ENCODE measurements around the gene IGFBPL1. TPM values are rescaled to one million over a fixed set of nuclear protein-coding genes. Genes with fewer than 3 reads are reported as not detected.
"Not testable (repeated sequence)": the region's sequence is repeated elsewhere in the genome, so short reads cannot be mapped to it uniquely, and the experiment has no call there.

IGFBPL1 gene
- total RNA-seq, 1 experiment from 2014 or later, result 0.58 TPM

GRCh38 chr9:38380230-38380871 lies 43.9 kb downstream of the IGFBPL1 start:
- no peak for DNase-seq (ENCODE audit: low spot score)

DNA sequence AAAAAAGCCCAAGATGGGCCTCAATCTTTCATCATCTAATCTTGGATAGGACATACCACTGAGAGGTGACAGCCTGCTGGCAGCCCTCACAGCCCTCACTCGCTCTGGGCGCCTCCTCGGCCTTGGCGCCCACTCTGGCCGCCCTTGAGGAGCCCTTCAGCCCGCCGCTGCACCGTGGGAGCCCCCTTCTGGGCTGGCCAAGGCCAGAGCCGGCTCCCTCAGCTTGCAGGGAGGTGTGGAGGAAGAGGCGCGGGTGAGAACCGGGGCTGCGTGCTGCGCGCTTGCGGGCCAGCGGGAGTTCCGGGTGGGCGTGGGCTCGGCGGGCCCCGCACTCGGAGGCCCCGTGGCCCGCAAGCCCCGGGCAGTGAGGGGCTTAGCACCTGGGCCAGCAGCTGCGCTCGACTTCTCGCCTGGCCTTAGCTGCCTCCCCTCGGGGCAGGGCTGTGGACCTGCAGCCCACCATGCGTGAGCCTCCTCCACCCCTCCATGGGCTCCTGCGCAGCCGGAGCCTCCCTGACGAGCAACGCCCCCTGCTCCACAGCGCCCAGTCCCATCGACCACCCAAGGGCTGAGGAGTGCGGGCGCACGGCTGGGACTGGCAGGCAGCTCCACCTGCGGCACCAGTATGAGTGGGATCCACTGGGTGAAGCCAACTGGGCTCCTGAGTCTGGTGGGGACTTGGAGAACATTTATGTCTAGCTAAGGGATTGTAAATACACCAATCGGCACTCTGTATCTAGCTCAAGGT lies 46.7 kb downstream of the IGFBPL1 start:
- DNase-seq (ENCODE audit: low spot score), result not testable (repeated sequence)

- no peak for DNase-seq (ENCODE audit: low spot score)
These were observed 48.1 kb downstream of the IGFBPL1 start for GRCh38 chr9:38376021-38376670.

GRCh38 chr9:38375572-38375963 lies 48.7 kb downstream of the IGFBPL1 start:
- no peak for DNase-seq (ENCODE audit: low spot score)

GRCh38 chr9:38374847-38375571 lies 49.2 kb downstream of the IGFBPL1 start:
- no peak for DNase-seq (ENCODE audit: low spot score)

GRCh38 chr9:38373679-38374078 lies 50.6 kb downstream of the IGFBPL1 start:
- DNase-seq (ENCODE audit: low spot score), result no peak

DNA sequence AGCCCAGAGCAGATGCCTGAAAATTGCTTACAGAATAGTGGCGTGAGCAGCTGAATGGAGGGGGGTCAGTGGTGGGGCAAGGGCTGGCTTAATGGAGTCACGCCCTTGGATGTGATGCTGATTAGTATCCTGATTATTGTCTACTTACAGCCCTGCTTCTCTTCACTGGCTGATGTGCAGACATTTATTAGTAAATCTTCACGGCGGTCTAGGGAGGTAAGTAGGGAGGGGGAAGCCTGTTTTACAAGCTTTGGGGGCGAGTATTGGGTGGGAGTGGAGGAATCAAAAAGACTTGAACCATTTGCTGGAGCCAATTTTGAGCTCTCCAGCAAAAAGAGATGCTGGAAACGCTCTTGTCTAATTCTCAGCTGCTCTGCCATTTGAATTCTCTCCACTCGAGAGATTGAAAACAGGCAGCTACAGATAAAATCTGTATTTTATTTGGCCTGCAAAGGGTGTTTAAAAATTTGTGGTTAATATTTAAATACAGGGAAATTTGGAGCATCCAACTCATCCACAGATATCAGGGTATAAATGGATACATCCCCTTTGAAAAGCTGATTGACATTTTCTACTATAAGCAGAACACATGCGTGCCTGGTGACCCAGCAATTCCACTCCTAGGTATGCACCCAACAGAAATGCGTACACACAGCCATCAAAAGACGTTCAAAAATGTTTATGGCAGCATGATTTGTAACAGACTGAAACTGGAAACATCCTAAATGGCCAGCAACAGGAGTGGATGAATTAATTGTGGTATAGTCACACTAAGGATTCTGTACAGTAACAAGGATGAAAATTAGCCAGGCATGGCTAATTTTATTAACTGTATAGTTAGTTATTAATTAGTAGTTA lies 51.3 kb downstream of the IGFBPL1 start:
- DNase-seq (ENCODE audit: low spot score), result no peak

DNA sequence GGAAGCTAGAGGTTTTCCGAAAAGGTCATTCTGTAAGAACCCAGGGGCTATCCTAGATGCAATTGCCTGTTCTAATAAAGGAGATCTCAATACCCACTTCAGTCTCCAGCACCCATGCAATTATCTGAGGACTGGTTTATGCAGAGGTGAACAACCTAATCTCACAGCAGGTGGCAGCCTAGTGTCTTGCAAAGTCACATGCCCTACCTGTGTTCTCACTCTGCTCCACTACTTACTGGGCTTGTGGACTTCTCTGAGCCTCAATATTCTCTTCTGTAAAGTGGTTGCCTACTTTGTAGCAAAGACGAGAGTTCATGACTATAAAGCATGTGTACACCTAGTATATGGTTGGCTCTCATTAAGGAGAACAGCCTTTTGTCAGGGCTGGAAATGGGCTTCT lies 52.8 kb downstream of the IGFBPL1 start:
- peak; percentile 35 for DNase-seq (ENCODE audit: low spot score)

DNA sequence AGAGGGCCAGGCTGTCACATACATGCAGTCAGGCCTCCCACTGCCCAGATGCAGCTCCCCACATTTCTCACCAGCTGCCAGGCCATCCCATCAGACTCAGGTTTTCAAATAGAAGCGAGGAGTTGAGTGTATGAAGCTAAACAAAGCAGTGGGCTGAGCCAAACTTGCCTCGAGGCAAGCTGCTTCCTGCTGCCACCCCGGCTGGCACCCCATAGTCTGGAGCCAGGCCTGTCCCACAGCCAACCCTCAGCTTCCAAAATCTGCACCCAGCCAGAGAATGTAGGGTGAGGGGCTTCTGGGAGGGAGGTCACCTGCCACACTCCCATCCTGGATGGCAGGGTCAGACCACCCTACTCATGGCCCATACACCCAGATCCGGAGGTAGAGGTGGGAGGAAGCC lies 54.1 kb downstream of the IGFBPL1 start:
- no peak for DNase-seq (ENCODE audit: low spot score)

DNA sequence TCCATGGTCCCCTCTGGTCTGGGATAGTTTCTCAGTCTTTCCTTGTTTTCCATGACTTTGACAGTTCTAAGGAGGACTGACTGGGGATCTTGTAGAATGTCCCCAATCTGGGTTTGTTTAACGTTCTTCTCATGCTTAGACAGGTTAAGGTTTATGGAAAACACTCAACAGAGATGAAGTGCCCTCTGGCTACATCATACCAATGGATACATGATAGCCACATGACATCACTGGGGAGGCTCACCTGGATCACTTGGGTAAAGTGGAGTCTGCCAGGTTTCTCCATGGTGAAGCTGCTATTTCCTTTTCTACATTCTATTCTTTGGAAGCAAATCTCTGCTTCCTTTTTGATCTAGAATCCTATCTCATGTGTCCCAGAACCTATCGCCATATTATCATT lies 55.5 kb downstream of the IGFBPL1 start:
- DNase-seq (ENCODE audit: low spot score), result no peak

- no peak for DNase-seq (ENCODE audit: low spot score)
These were observed 56.4 kb downstream of the IGFBPL1 start for GRCh38 chr9:38367898-38368297.

DNA sequence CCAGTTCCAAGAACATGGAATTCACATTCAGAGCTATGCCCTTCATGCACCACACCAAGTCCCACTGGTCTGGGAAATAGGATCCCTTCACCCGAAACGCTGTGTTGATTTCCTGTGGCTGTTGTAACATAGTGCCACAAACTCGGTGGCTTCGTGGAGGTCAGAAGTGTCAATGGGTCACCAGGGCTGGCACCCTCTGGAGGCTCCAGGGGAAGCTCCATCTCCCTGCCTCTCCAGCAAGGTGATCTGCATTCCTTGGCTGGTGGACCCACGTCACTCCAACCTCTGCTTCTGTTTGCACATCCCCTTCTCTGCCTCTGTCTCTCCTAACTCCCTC lies 60.7 kb downstream of the IGFBPL1 start:
- no peak for DNase-seq (ENCODE audit: low spot score)

DNA sequence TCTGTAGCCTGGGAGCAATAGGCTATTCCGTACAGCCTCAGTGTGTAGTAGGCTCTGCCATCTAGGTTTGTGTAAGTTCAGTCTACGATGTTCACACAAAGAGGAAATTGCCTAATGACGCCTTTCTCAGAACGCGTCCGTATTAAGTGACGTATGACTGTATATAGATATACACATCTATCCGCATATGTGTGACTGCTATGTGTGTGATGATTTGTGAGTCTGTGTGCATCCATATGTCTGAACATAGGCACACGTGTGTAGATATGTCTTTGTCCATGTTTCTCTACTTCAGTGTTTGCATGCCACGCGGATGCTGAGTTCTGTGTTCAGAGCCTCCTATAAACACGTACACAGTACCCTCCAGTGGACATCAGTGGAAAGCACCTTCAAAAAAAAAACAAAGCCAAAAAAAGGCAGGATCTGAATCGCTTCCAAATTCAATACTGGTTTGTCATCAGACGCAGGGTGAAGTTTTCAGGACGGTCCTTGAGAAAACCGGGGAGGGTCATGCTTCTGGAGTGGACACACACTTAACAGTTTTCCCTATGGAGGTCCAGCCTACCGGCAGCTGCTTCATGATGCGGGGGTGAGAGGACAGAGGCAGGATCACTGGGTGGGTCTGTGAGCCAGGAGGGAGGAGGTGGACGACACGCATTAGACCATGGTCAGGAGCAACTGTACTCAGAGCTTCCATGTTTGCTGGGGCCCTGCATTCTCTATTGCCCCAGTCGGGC lies 61.2 kb downstream of the IGFBPL1 start:
- DNase-seq (ENCODE audit: low spot score), result peak; percentile 76

GRCh38 chr9:38361473-38361850 lies 62.8 kb downstream of the IGFBPL1 start:
- DNase-seq (ENCODE audit: low spot score), result no peak

- DNase-seq (ENCODE audit: low spot score), result no peak
These were observed 63.3 kb downstream of the IGFBPL1 start for GRCh38 chr9:38360839-38361472.

DNA sequence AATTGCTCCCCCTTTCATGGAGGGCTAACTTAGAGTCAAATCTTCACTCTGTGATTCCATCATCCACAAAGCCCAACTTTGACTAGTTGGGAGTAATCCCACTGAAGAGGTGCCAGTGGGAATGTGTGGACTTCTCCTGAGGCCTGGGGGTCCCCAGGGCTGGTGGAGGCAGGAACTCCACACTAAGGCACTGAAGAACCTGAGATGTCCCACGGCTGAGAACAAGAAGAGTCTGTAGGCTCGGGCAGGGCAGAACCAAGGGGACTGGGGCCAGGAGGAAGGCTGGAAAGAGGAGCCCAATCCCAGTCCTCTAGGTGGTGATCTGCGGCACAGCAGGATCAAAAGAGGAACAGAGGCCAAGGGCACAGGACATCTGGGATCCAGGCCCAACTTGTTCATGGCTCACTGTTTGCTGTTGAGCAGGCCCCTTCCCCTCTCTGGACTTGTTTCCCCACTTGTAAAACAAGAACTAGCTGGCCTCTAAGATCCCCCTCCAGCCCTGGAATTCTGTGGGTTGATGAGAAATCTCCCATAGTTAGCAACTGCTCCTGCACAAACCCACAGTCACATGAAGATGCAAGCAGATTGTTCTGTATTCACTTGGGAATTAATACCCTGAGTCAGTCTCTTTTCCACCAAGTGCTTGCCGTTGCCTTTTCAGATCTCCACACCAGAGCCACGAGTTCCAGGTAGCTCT lies 64.4 kb downstream of the IGFBPL1 start:
- DNase-seq (ENCODE audit: low spot score), result no peak

GRCh38 chr9:38359297-38359653 lies 65.0 kb downstream of the IGFBPL1 start:
- no peak for DNase-seq (ENCODE audit: low spot score)

DNA sequence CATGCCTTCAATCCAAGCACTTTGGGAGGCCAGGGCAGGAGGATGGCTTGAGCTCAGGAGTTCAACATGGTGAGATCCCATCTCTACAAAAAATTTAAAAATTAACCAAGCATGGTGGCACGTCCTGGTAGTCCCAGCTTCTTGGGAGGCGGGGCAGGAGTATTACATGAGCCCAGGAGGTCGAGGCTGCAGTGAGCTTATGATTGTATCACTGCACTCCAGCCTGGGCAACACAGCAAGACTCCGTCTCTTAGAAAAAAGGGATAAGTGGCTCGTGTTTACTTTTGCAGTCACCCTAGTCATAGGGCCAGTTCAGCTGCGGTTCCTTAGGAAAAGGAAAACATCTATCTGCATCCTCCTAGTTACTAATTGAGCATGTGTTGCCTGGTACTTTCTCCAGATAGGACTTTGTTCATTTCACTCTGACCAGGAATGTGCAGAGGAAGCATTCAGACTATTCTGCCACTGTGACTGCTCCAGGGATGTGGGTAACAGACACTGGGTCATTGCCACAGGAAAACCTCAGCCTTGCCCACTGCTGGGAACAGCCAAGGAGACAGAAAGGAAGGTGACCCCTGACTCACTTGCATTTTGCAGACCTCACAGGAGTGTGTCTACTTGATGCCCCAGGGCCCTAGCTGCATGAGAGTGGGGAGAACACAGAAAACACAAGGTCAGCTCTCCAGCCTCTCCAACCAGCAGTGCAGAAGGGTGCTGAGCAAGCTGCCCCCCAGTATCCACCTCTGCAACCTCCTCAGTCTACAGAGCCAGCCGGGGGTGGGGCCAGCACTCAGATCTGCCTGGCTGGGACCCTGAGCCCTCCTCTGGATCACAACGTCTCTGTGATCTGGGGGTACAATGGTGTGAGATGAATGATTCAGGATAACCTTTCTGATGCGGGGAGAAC lies 65.6 kb downstream of the IGFBPL1 start:
- peak; percentile 50 for DNase-seq (ENCODE audit: low spot score)

Data from H4 (cell line).